ENCODE data around the gene MPZL3. TPM values are rescaled to one million over a fixed set of nuclear protein-coding genes. Genes with fewer than 3 reads are reported as not detected.

Gene MPZL3, protein sequence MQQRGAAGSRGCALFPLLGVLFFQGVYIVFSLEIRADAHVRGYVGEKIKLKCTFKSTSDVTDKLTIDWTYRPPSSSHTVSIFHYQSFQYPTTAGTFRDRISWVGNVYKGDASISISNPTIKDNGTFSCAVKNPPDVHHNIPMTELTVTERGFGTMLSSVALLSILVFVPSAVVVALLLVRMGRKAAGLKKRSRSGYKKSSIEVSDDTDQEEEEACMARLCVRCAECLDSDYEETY
- total RNA-seq, result 10 to 100 TPM; 29.3 to 30.5 TPM

DNA sequence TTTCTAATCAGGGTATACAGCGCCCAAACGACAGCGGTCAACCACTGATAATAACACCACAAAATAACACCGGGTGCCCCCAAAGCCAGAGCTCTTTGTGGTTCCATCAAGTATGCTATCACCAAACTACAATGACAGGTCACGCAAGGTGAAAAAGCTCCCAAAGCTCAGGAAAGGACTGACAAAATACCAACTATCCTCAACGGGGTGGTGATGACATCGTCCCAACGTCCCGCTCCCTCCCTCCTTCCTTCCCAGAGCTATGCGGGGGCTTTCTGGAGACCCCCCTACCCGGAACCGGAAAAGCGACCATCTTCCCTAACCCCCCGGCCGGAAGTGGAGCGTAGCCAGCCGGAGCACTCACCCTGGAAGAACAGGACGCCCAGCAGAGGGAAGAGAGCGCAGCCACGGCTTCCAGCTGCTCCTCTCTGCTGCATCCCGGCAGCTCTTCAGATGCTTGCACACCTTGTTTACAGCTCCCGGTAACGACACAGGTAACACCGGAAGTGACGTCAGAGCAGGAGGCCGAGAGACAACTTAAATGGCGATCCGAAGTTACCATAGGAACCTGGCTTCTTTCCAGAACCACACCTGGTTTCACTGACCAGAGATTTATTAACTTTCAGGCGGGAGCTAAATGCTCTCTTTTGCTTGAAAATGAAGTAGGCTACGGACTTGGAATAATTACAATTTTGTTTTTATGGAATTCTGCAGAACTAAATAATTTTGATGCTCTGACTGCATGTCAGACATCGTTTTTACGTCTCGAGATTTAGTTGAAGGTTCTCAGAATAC, at the start of gene MPZL3:
Gene MPZL3, minus strand, starts transcription at position 508 of the 795 bp plus-strand sequence. Its CDS starts 71 bp downstream, at position 437.
- peak; percentile 93 for DNase-seq
- Mint-ChIP-seq H3K27me3 (ENCODE audit: low read depth) (no peaks in the 10 kb centered on the region), H3K9me3 (no peaks in the 10 kb centered on the region), H3K36me3 (ENCODE audit: low read depth) (peaks cover 18% of the 10 kb centered on the region), H3K27ac (peak within 1 kb of the TSS; percentile 99), H3K4me1 (ENCODE audit: low read depth) (peaks cover 39% of the 10 kb centered on the region), H3K4me3 (peak within 1 kb of the TSS; percentile 98)
- intact Hi-C loops (cut with micrococcal nuclease), result loop anchor here (1.0 to 10.0 kb wide), 4 partner anchors 11 to 103 kb away; partner anchors contain the start of gene UBE4A
- CTCF ChIA-PET, result interaction anchor here (0.8 to 2.3 kb wide), 8 partner anchors 9 to 90 kb away, joined by 3 to 7 read pairs (median 6); partner anchors contain the start of gene CD3D

DNA sequence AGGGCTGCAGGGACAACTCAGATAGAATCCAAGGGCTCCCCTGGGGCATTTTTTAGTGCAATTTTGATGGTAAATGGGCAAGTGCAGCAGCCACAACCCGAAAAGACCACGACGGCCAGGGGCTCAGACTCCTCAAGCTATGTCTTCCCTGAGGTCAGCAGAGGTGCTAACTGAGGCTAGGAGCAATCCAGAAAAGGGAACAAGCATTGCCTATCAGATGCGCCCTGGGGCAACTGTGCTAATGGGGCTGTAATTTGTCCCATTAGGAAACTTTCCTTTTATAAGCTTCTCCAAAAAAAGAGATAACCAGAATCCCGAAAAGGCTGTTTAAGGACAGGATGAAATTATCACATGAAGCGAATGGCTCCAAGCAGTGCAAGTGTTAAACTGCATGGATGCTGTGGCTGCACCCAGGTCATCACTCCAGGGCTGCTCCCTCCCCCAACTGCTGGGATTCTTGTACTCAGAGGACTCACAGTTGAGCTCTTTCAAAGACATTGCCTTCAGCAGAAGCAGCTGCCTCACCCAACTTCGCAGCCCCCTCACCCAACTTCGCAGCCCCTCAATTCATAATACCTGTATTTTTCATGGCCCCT, 49.5 kb upstream of the MPZL3 start:
- intact Hi-C loops (cut with micrococcal nuclease), result loop anchor here (1.0 kb wide), 1 partner anchor 268 kb away; no protein-coding TSS in a partner anchor
- no peaks in the 10 kb centered on the region for H3K9me3 Mint-ChIP-seq
- peaks cover 16% of the 10 kb centered on the region for H3K36me3 Mint-ChIP-seq (ENCODE audit: low read depth)
- CTCF ChIA-PET, result interaction anchor here (0.5 to 11.5 kb wide), 9 partner anchors 10 to 103 kb away, joined by 3 to 110 read pairs (median 3); partner anchors contain the start of genes CD3D and CD3G
- no peak overlapping the region for H3K27ac Mint-ChIP-seq
- H3K4me3 Mint-ChIP-seq, result no peak overlapping the region
- H3K4me1 Mint-ChIP-seq (ENCODE audit: low read depth), result peaks cover 38% of the 10 kb centered on the region
- no peak for DNase-seq
- H3K27me3 Mint-ChIP-seq (ENCODE audit: low read depth), result no peaks in the 10 kb centered on the region

DNA sequence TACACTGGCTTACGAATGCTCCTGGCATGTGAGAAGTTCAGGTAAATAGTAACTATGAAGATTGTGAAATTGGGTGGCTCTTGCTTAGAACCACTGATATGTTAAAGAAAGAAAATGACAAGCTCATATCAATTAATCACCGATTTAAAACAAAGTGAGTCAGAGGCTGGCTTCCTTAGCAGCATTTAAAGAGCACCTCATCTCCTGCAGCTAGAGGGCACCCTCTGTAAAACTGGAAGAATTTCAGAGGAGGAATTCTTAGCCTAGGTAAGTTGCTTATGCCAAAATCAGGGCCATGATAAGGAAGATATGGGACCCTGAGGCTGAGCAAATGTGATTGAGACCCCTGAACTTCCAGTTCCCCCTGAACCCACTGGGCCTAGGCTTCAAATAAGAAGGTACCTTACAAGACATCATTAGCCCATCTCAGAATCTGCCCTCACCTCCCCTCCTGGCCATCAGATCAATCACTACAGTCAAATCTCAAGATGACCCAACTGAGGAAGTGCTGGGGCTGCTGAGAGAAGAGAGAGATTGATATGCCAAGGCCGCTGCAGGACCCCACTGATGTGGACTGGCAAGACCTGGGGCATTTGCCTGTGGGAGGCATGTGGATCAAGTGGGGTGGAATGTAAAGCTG, 43.8 kb upstream of the MPZL3 start:
- Mint-ChIP-seq H3K36me3 (ENCODE audit: low read depth) (no peaks in the 10 kb centered on the region), H3K27ac (peak overlapping the region; percentile 8), H3K9me3 (no peaks in the 10 kb centered on the region), H3K27me3 (ENCODE audit: low read depth) (no peaks in the 10 kb centered on the region), H3K4me1 (ENCODE audit: low read depth) (peaks cover 16% of the 10 kb centered on the region), H3K4me3 (no peak overlapping the region)
- DNase-seq, result peak; percentile 76
- CTCF ChIA-PET, result interaction anchor here (0.7 to 2.7 kb wide), 41 partner anchors 9 to 272 kb away, joined by 3 to 46 read pairs (median 5); partner anchors contain the start of genes CD3D, CD3E, JAML and MPZL2
- intact Hi-C loops (cut with micrococcal nuclease), result loop anchor here (1.0 kb wide), 4 partner anchors 57 to 270 kb away; no protein-coding TSS in a partner anchor

DNA sequence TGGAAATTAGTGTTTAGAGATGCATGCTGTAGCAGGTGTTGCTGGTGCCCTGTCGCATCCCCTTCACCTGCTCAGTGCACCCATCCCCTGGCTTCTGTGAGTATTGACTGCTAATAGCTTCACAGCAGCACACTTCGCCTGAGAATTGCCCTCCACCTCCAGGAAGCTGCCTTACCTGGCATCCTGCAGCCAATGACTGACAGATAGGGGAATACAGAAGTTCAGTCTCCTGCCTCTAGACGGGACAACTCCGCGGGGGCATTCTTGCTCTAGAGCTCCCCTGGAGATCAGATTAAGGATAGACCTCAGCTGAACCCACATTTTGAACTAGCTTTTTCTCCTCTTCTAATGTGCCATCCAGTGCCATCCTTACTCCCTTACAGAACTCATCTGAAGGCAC, 43.0 kb upstream of the MPZL3 start:
- Mint-ChIP-seq H3K9me3 (no peaks in the 10 kb centered on the region), H3K27ac (no peak overlapping the region), H3K4me3 (no peak overlapping the region), H3K27me3 (ENCODE audit: low read depth) (no peaks in the 10 kb centered on the region), H3K36me3 (ENCODE audit: low read depth) (no peaks in the 10 kb centered on the region), H3K4me1 (ENCODE audit: low read depth) (peaks cover 21% of the 10 kb centered on the region)
- CTCF ChIA-PET, result interaction anchor here (0.5 to 2.7 kb wide), 42 partner anchors 8 to 273 kb away, joined by 3 to 46 read pairs (median 5); partner anchors contain the start of genes CD3D, CD3E, JAML and MPZL2
- no peak for DNase-seq
- intact Hi-C loops (cut with micrococcal nuclease), result loop anchor here (1.0 kb wide), 2 partner anchors 150 to 271 kb away; no protein-coding TSS in a partner anchor

DNA sequence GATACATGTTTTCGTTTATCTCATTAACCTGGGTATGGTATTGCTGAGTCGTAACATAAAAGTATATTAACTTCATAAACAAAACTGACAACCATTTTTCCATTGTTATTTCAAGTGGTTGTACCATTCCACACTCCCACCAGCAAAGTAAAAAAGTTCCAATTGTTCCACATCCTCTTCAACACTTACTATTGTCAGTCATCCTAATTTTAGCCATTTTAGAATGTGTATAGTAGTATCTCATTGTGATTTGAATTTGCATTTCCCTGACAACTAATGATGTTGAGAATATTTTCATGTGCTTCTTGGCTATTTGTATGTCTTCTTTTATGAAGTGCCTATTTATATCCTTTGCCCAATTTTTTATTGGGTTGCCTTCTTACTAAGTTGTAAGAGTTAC, 41.9 kb upstream of the MPZL3 start:
- intact Hi-C loops (cut with micrococcal nuclease), result no loop called here
- Mint-ChIP-seq H3K27ac (no peak overlapping the region), H3K4me1 (ENCODE audit: low read depth) (peaks cover 21% of the 10 kb centered on the region), H3K36me3 (ENCODE audit: low read depth) (no peaks in the 10 kb centered on the region), H3K9me3 (peaks cover 2% of the 10 kb centered on the region), H3K4me3 (no peak overlapping the region), H3K27me3 (ENCODE audit: low read depth) (no peaks in the 10 kb centered on the region)
- CTCF ChIA-PET, result interaction anchor here (0.7 to 2.7 kb wide), 4 partner anchors 10 to 129 kb away, joined by 3 to 16 read pairs (median 3); no protein-coding TSS in a partner anchor
- no peak for DNase-seq

DNA sequence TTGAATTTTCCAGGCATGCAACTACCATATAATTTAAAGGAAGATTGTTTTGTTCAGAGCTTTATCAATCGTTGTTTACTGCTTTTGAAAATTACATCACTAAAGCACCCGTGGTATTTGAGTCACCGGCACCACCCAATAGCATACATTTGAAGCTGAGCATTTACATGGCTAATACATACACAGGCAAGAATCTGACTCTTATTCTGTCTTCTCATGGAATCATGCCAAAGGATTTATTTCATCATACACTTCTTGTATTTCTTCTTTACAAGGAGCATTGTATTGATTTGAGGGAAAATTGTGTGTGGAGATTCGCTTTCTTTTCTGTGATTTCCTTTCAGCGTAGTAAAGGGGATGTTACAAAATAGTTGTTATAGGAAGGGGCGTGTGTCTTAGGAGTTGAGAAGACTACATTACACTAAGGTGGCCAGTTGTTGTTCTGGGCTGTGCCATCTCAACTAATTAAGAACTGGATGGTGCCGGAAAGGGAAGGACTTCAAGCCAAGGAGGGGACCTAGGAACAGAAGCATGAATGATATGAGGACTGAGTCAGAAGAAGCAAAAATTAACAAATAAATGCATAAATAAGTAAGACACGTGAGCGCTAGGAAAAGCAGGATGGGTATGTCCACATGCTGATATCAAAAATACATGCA, 39.4 kb upstream of the MPZL3 start:
- CTCF ChIA-PET, result interaction anchor here (0.6 to 3.4 kb wide), 21 partner anchors 10 to 147 kb away, joined by 3 to 42 read pairs (median 4); partner anchors contain the start of gene CD3D
- no peak for DNase-seq
- H3K27ac Mint-ChIP-seq, result no peak overlapping the region
- H3K4me1 Mint-ChIP-seq (ENCODE audit: low read depth), result peaks cover 28% of the 10 kb centered on the region
- intact Hi-C loops (cut with micrococcal nuclease), result loop anchor here (1.0 kb wide), 3 partner anchors 33 to 146 kb away; no protein-coding TSS in a partner anchor
- H3K9me3 Mint-ChIP-seq, result peaks cover 2% of the 10 kb centered on the region
- no peaks in the 10 kb centered on the region for H3K36me3 Mint-ChIP-seq (ENCODE audit: low read depth)
- no peaks in the 10 kb centered on the region for H3K27me3 Mint-ChIP-seq (ENCODE audit: low read depth)
- no peak overlapping the region for H3K4me3 Mint-ChIP-seq

DNA sequence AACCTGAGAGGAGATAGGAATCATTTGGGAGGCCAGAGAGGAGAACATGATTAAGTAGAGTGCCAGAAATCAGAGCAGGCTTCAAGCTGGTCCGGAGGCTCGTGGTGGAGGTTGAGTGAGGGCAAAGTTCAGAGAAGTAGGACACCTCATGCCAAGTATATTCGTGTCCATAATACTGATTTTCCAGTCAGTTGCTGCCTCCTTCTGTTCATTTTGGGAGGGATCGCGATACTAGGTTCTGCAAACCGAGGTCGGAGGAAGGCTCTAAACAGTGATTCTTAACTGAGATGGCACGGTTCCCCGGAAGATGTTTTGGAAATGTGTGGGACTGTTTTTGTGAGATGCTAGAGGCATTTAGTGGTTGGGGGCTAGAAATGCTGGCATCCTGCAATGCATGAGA, 38.8 kb upstream of the MPZL3 start:
- intact Hi-C loops (cut with micrococcal nuclease), result loop anchor here (1.0 kb wide), 3 partner anchors 33 to 146 kb away; no protein-coding TSS in a partner anchor
- H3K9me3 Mint-ChIP-seq, result peaks cover 2% of the 10 kb centered on the region
- H3K36me3 Mint-ChIP-seq (ENCODE audit: low read depth), result no peaks in the 10 kb centered on the region
- H3K27ac Mint-ChIP-seq, result no peak overlapping the region
- peak; percentile 74 for DNase-seq
- no peak overlapping the region for H3K4me3 Mint-ChIP-seq
- H3K27me3 Mint-ChIP-seq (ENCODE audit: low read depth), result no peaks in the 10 kb centered on the region
- peaks cover 28% of the 10 kb centered on the region for H3K4me1 Mint-ChIP-seq (ENCODE audit: low read depth)
- CTCF ChIA-PET, result interaction anchor here (0.7 to 3.4 kb wide), 17 partner anchors 11 to 147 kb away, joined by 3 to 42 read pairs (median 4); partner anchors contain the start of gene CD3D

DNA sequence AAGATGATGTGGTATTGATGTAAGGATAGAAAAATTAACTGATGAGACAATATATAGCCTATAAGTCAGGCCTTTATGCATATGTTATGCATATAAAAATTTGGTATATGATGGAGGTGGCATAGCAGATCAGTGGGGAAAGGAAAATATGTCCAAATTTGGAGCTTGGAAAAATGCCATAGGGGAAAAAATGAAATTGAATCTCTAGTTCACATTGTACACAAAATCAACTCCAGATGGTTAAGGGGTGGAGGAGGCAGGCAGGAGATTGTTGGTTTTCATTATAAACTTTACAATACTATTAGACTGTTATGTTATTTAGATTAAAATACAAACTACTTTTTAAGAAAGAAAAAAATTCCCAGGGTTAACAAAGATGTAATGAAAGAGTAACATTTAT, 37.2 kb upstream of the MPZL3 start:
- H3K27ac Mint-ChIP-seq, result no peak overlapping the region
- no peak for DNase-seq
- H3K27me3 Mint-ChIP-seq (ENCODE audit: low read depth), result no peaks in the 10 kb centered on the region
- CTCF ChIA-PET, result interaction anchor here (0.7 to 3.4 kb wide), 7 partner anchors 12 to 145 kb away, joined by 3 to 35 read pairs (median 4); partner anchors contain the start of gene MPZL2
- no peaks in the 10 kb centered on the region for H3K36me3 Mint-ChIP-seq (ENCODE audit: low read depth)
- no peak overlapping the region for H3K4me3 Mint-ChIP-seq
- intact Hi-C loops (cut with micrococcal nuclease), result loop anchor here (1.0 kb wide), 1 partner anchor 25 kb away; the partner anchor contains the start of gene MPZL2
- H3K9me3 Mint-ChIP-seq, result peaks cover 2% of the 10 kb centered on the region
- peaks cover 27% of the 10 kb centered on the region for H3K4me1 Mint-ChIP-seq (ENCODE audit: low read depth)

DNA sequence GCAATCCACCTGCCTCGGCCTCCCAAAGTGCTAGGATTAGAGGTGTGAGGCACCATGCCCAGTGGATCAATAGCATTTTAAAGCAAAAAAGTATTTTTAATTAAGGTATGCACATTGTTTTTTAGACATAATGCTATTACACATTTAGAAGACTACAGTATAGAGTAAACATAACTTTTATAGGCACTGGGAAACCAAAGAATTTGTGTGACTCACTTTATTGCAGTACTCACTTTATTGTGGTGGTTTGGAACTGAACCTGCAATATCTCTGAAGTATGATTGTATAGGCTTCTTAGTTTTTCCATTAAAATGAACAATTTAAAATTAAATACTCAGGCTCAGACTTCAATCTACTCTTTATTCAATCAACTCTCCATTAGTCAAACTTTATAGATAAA, 34.8 kb upstream of the MPZL3 start:
- no peaks in the 10 kb centered on the region for H3K36me3 Mint-ChIP-seq (ENCODE audit: low read depth)
- H3K27me3 Mint-ChIP-seq (ENCODE audit: low read depth), result no peaks in the 10 kb centered on the region
- H3K4me3 Mint-ChIP-seq, result no peak overlapping the region
- CTCF ChIA-PET, result interaction anchor here (0.7 to 2.3 kb wide), 3 partner anchors 9 to 89 kb away, joined by 3 to 6 read pairs (median 5); no protein-coding TSS in a partner anchor
- intact Hi-C loops (cut with micrococcal nuclease), result no loop called here
- peaks cover 2% of the 10 kb centered on the region for H3K9me3 Mint-ChIP-seq
- H3K27ac Mint-ChIP-seq, result peak overlapping the region; percentile 22
- no peak for DNase-seq
- peaks cover 47% of the 10 kb centered on the region for H3K4me1 Mint-ChIP-seq (ENCODE audit: low read depth)

DNA sequence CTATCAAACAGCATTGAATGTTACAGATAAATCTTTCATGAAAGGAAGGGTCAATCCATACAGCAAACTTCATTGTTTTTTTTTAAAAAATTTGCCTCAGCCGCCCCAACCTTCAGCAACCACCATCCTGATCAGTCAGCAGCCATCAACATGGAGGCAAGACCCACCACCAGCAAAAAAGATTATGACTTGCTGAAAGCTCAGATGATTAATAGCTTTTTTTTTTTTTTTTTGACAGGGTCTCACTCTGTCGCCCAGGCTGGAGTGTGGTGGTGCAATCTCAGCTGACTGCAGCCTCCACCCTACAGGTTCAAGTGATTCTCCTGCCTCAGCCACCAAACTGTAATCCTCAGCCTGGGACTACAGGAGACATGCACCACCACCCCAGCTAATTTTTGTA, 34.4 kb upstream of the MPZL3 start:
- no peak for DNase-seq
- CTCF ChIA-PET, result interaction anchor here (0.7 to 2.3 kb wide), 3 partner anchors 9 to 88 kb away, joined by 3 to 6 read pairs (median 5); no protein-coding TSS in a partner anchor
- Mint-ChIP-seq H3K36me3 (ENCODE audit: low read depth) (no peaks in the 10 kb centered on the region), H3K27ac (no peak overlapping the region), H3K27me3 (ENCODE audit: low read depth) (no peaks in the 10 kb centered on the region), H3K4me1 (ENCODE audit: low read depth) (peaks cover 49% of the 10 kb centered on the region), H3K4me3 (no peak overlapping the region), H3K9me3 (peaks cover 2% of the 10 kb centered on the region)
- intact Hi-C loops (cut with micrococcal nuclease), result no loop called here

All from activated naive CD4-positive, alpha-beta T cell treated with anti-CD3 and anti-CD28 coated beads for 36 hours (primary cell).